HG03066 (cell line): ENCODE results near the gene EHD4.

ENCODE experiments used
- ATAC-seq: cut with Tn5 transposase; IDR thresholded peaks from one replicate; pipeline ENCODE4 v1.9.1; 2021; ENCODE audit warnings: low read depth; ENCODE audit not compliant: unreplicated experiment

EHD4 gene

DNA sequence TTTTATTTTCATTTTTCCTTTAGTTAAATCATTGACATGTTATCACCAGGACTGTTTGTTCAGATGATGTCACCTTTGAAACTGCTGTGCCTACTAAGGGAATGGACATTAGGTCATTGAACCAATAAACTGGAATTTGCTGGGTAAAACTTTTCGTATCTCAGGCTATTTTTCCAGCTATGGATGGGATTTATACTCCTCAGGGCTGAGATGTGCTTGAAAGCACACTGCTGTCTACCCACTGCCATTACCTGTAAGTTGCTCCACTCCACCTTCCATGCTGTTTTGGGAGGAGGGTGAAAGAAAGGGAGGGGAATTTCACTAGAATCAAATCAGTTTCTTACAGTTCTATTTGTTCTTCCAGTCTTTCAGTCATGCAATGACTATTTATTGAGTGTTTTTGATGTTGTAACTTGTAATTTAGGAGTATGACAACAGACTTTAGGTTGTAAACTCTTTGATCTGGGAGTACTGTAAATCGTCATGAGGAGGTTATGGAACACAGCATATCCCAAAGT lies 11.3 kb downstream of the EHD4 start:
- ATAC-seq: no peak

DNA sequence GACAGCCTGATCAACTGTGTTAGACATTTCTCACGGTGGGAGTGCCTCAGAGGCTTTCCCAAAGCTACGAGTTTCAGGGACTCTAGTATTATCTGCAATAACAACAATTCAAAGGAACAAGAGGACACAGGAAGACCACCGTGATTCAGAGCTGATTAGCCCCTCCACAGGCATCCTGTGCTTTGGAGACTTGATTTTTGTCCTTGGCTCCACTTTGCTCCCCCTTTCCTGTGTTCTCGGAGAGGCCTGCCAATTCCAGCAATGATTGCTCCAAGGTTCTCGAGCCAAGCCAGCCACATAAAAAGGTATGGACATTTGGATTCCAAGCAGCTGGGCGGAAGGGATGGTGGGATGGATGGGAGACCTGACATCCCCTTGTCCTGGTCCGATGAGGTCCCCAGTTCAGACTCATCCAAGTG lies 14.3 kb downstream of the EHD4 start:
- ATAC-seq: no peak

DNA sequence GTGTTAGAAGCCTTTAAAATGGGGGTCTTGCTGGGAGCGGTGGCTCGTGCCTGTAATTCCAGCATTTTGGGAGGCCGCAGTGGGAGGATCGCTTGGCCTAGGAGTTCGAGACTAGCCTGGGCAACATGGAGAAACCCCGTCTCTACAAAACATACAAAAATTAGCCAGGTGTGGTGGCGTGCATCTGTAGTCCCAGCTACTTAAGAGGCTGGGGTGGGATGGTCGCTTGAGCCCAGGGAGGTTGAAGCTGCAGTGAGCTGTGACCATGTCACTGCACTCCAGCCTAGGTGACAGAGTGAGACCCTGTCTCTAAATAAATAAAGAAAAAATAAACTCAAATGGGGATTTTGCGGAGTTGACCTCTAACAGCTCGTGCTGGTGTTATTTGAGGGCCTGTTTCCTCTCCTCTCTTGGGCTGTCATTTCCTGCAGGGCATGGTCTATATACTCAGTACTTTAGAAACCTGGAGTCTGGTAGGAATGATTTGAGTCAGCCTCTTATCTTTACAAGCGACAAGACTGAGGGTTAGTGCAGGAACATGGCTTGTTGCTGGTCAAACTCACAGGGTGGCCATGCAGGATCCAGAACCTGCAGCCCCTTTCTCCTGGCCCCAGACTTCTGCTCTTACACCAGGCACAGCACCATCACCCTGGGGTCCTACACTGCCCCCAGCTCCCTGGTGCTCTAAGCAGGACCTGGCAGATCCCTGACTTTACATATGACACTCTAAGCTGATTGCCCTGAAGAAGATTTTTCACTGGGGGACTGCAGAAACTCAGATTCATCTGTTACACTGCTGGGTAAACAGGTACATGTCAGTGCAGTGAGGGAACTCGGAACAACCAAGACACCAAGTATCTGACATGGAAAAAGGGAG lies 15.1 kb downstream of the EHD4 start:
- no peak for ATAC-seq

DNA sequence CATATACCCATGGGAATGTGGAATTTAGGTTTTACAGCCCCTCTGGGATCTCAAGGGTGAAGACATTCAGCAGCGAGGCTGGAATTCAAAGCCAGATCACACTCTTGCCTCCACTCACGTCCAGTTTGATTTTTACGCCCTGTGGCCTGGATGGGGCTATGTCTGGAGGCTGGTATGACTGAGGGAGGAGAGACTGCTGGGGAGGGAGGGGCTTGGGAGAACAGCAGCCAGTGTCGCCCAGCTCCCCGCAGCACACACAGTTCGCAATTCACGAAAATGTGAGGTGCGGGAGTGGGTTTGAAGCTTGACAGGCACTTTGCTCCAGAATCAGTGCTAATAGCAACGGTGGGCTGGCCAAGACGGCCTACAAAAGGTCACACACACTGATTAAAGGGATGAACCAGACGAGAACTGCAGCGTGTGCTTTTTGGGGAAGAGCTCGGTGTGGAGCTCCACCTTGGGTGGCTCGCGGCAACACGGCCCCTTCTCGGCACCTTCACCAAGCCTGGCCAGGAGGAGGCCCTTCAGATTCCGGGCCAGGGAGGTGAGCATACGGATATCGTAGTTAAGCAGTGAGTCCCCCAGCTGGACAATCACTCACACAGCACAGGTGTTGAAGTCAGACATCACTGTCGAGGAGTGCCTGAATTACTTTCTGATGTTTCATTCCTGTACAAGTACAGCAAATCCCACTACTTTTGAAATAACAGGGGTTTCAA lies 16.4 kb downstream of the EHD4 start:
- ATAC-seq: no peak

DNA sequence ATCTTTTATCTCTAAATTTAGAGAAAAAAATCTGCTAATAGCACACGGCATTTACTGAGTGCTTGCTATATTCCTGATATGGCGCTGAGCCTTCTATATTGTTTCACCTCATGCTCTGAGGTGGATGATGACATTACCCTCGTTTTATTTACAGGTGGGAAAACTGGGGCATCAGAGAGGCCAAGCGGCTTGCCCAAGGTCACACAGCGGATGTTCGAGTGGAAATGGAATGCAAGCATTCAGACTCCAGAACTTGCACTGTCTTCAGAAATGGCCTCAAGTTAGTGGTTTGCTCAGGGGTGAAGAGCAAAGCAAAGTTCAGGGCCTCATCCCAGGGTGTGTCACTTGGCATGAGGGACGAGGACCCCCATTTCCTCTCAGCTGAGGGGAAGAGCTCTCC lies 17.3 kb downstream of the EHD4 start:
- ATAC-seq: no peak

DNA sequence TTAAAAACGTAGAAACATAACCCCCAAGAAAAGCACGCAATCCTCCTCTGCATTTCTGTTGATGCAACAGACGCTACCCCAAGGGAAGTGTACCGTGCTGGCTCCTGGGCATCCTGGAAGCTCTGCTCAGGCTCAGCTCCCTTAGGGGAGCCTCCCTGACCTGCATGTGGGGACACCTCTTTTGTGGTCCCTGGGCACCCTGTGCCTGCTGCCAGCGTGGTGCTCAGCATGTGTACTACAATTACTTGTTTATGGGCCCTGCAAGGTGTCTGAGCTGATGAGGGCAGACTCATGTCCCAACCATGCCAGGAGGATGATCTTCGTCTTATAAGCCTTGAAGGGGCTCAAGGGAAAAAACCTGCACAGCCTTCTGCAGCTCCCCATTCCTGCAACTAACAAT lies 18.3 kb downstream of the EHD4 start:
- ATAC-seq: no peak

DNA sequence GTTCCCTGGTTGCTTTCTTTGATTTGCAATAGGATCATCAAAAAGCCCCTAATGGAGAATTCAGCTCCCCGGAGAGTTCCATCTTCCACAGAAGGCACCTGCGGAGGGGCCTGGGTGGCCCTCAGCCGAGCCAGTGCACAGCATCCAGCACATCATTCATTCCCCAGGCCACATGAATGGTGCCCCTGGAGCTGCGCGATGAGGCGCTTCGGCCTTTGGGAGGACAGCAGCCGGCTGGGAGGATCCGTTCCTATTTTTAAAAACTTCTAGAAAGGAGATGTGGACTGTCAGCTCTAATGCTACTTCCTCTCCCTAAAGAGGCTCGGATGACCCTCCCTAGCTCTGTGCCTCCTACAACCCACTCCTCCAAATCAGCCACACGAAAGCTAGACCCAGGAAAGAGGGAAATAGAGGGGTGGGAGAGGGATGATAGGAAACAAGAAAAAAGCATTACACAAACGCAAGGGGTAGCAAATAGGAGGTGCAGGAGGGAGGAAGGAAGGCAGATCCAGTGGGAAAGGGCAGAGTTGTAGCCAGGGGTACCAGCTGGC lies 20.3 kb downstream of the EHD4 start:
- ATAC-seq: no peak

DNA sequence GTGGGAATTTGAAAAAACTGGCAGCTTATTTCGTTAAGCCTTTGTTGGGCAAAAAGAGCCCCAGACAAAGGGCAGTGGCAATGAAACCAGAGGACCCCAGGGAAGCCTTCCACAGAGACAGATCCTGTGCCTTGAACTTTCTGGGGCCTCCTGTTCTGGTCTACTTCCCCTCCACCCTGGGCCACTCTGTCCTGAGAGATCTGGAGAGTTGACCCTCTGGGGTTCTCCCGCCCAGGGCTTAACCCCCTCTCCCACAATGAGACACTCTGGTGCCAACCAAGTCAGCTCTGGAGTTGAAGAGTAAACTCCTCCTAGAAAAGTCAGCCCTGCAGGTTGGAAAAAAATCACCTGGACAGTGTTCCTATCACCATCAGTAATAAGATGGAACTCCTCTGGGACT lies 20.8 kb downstream of the EHD4 start:
- ATAC-seq: no peak

DNA sequence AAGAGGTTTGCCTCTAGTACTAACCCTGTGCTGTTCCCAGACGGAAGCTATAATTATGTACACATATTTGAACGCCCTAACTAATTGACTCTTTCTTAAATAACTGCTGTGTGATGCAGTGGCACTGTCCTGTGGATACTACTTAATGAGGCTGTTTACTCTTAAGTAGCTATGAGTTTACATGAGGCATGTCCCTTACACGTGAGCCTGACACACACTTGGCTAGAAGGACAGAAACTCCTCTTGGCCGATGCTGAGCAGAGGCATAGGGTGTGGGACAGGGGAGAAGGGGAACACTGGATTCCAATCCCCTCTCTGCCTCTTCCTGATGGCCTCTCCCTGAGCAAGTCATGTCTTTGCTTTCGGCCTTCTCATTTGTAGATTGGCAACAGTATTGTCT lies 21.9 kb downstream of the EHD4 start:
- ATAC-seq: no peak

DNA sequence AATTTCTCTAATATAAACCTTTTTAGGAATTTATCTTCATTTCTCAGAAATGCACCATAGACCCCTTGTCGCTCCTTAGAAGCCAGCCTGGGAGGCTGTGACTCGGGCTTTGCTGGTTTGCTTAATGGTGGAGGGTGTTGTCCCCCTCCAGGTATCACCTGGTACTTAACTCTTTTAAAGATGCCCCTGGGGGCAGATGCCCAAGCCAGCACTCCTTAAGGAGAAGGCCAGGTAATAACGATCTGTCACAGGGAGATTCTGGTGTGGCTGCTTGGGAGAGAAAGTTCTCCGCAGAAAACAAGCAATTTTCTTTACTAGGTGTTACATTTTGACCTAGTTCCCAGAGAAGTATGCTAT lies 22.3 kb downstream of the EHD4 start:
- no peak for ATAC-seq

DNA sequence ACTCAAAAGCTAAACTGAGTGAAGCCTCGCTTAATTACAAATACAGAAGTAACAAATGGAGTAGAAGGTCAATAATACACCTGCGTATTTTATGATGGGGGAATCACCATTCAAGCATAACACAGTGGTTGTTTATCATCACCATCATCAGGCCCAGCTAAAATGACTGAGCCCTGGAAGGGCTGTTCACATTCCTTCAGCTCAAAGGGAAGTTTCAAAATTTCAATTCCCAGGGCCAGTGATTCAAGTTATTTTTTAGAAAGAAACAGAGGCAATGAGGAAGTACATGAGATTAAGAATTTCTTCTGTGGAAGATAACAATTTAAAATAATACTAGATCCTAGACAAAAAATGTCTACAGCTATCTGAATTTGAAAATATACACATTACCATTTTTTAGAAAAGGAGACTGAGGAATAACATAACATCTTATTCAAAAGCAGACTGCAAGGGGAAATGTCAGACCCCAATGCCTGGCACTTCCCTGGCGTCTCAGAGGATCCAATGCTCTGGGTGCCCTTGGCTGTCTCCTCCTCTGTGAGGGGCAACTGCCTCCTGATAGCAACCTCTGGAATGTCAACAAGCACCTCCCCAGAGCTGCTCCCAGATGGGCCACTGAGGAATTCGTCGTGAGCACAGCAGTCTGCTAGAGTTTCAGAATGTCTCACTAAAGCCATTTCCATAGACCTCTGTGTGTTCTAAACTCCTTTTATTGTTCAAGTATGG lies 22.8 kb downstream of the EHD4 start:
- ATAC-seq: no peak

DNA sequence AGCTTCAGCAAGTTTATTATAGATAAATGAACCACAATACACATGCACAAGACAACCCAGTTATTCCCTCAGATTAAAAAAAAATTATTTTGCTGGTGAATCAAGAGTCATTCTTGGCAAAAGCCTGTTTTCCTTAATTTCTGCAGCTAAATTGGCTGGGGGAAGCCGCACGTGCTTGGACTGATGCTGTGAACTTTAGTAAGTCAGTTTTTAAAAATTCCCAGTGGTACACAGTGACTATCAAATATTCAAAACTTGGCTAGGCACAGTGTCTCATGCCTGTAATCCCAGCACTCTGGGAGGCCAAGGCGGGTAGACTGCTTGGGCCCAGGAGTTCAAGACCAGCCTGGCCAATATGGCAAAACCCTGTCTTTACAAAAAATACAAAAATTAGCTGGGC lies 23.9 kb downstream of the EHD4 start:
- ATAC-seq: no peak

DNA sequence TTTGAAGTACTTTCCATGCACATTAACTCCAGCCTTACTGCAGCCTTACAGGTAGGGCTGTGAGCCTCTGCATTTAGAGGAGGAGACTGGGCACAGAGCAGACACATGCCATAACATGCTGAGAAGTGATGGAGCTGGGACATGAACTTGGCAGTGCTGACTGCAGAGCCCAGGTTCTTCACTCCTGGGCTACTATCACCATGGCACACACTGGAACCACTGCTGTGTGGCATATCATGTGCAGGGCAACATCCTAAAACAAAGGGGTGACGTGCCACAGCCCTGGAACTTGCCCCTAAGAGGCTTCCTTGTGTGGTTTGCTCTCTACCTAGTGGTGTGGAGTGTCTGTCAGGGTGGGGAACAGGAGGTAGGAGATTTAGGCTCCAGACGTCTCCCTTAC lies 25.4 kb downstream of the EHD4 start:
- ATAC-seq: no peak

DNA sequence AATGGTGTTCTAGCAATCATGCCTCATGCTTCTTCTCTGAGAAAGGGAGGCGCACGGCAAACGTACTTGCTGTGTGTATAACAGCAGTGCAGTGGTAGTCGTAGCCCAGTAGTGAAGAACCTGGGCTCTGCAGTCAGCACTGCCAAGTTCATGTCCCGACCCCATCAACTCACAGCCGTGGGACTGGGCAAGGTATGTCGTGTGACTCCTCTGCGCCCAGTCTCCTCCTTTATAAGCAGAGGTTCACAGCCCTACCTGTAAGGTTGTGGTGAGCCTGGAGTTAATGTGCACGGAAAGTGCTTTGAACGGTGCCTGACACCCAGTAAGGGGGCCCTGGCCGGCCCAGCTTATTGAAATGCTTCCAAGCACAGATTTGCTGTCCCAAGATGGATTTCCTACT lies 26.6 kb downstream of the EHD4 start:
- no peak for ATAC-seq

DNA sequence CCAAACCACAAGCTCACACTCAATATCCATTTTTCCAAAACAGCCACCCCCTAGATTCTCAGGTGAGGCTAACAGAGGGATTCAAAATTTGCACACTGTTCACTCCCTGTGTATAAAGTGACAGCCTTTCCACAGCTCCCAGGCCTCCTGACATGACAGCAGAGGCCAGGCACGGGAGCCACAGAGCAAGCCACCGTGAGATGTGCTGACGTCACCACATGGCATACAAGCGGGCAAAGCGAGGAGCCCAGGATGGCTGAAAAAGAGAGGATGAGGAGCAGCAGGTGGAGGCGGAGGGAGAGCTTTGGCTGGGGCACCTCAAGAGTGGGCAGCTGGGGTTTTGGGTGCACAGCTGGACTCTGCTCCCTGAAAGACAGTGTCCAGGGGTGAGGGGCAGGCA lies 27.1 kb downstream of the EHD4 start:
- no peak for ATAC-seq

DNA sequence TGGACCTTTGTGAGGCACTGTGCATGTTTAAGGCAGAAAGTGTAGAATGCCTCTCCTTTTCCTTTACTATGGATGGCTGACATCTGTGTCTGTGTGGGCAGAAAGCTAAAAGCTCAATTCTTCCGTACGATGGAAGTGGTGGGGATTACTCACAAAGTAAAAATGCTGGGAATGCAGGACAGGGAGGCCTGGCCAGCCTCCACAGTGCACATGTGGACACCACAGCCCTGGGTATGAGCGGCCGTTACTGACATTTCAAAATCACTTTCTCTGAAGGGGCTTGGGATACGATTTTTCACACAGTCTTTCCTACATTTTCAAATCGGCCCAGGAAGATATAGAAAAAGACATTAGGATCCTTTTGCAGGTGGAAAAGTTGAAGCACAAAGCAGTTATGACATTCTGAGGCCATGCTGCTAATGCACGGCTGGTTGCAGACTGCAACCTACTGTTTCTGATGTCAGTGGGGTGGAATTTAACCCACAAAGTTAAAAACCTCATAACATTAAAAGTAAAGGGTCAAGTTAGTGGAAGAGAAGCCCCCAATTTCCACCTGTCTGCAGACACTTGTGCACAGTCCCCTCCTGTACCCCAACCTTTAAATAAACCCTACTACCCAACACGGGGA lies 27.9 kb downstream of the EHD4 start:
- no peak for ATAC-seq

DNA sequence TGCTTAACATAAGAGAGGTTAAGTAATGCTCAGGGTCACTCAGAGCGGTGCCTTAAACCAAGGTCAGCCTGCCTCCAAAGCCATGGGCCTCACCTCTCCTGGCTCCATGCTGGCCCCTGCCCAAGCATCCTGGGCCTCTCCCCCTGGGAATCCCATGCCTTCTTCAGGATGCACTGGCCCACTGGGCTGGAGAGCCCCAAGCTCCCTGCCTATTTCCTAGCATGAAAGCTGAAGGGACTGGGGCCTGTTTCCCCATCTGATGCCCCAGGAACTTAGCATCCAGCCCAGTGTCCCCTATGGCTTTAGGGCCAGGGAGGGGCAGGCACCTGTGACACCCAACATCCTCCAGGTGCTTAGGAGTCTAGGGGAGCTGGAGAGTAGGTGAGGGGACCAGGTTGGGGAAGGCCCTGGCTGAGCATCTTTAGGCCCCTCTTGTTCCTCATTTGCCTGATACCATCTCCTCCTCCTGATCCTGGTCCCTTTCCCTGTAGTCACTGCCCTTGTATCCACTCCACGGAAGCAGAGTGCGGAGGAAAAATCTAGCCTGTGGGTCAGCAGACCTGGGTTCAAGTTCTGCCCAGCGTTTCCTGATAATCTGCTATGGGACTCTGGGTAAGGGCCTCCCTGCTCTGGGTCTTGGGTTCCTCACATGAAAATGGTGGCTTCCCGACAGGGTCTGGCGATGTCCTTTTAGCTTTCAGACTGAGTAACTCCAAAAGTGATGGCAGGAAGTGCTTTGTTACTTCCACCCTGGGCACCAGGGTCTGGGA lies 28.6 kb downstream of the EHD4 start:
- no peak for ATAC-seq

DNA sequence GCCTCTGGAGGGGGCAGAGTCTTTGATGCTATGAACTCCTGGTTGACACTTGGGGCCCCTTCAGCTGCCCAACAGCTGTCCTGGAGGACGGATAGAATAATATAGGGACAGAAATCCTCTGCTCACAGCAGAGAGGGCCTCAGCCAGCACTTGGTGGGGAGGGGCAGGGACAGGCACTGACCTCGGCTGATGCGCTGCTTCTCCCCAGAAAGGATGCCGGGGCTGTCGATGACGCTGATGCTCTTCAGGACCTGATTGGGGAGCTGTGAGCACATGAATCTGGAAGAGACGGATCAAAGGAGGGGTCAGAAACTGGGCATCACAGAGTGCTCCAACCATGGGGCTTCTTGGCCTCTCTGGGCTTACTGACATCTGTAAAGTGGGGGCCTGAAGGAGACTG lies 29.5 kb downstream of the EHD4 start:
- ATAC-seq: no peak

DNA sequence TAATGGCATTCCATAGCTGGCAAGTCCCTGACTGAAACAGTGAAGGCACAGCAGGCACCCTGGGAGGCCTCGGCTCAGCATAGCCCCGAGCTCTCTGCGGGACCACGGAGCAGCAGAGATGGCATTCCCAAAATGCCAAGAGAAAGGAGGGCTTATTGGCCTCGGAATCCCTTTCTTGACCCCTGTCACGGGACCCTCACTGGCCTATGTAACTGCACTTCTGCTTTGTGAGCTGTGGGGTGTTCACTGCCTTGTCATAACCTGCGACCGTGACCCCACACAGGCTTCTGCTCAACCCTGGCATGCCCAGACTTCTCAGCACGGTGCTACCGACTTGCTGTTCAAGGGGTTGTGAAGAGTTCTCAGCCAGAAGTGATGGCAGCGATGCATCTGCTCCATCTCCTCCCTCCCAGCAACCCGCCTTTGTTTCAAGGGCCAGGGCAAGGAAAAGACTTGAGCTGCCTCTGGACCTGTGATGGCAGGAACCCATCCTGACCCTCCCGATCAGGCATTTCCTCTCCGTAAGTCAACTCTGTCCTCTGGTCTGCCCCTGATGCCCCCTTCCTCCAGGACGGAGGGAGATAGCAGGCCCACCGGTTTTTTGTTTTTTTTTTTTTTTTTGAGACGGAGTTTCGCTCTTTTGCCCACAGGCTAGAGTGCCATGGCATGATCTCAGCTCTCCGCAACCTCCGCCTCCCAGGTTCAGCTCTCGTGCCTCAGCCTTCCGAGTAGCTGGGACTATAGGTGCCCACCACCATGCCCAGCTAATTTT lies 30.5 kb downstream of the EHD4 start:
- ATAC-seq: no peak
